Glutamatergic neuron (in vitro differentiated cells): ENCODE measurements around the gene MOV10. TPM values are rescaled to one million over a fixed set of nuclear protein-coding genes. Genes with fewer than 3 reads are reported as not detected.

Experiments
- DNase-seq: peaks from one replicate; pipeline ENCODE4 v3.0.0; 2022
- H3K27ac Mint-ChIP-seq: one replicate; pipeline ENCODE4 v1.8.0; 2020; ENCODE audit warnings: mild to moderate bottlenecking, mixed read lengths, inconsistent platforms; ENCODE audit not compliant: unreplicated experiment
- H3K27me3 Mint-ChIP-seq: one replicate; pipeline ENCODE4 v1.8.0; 2020; ENCODE audit warnings: mild to moderate bottlenecking, moderate library complexity, mixed read lengths, inconsistent platforms; ENCODE audit not compliant: unreplicated experiment
- H3K36me3 Mint-ChIP-seq: one replicate; pipeline ENCODE4 v1.8.0; 2020; ENCODE audit warnings: mild to moderate bottlenecking, mixed read lengths, inconsistent platforms; ENCODE audit not compliant: unreplicated experiment
- H3K4me1 Mint-ChIP-seq: one replicate; pipeline ENCODE4 v1.8.0; 2020; ENCODE audit warnings: mild to moderate bottlenecking, low read depth, mixed read lengths, inconsistent platforms; ENCODE audit not compliant: unreplicated experiment
- H3K4me3 Mint-ChIP-seq: one replicate; pipeline ENCODE4 v1.8.0; 2020; ENCODE audit warnings: mild to moderate bottlenecking, mixed read lengths, inconsistent platforms; ENCODE audit not compliant: unreplicated experiment
- H3K9me3 Mint-ChIP-seq: one replicate; pipeline ENCODE4 v1.8.0; 2020; ENCODE audit warnings: mild to moderate bottlenecking, moderate library complexity, mixed read lengths, inconsistent platforms; ENCODE audit not compliant: unreplicated experiment
- CTCF ChIP-seq: fragments of 200-600 bp; sonication (generic); IDR thresholded peaks from one replicate; pipeline ENCODE4 v1.5.0; 2021; ENCODE audit not compliant: partially characterized antibody, unreplicated experiment
- total RNA-seq: library from RNA; stranded (reverse); fragmentation: NEBNext Ultra II Directional; extraction: Animal tissue kit (Norgen Biotek cat#: 25700); gene quantifications from one replicate; pipeline ENCODE4 v1.2.1, GENCODE V29; 2021; ENCODE audit not compliant: unreplicated experiment

MOV10 gene
- total RNA-seq, 1 donor from 2014 or later: 5.2 TPM

GRCh38 chr1:112676543-112676942 lies 2.1 kb downstream of the MOV10 start:
- H3K4me1 Mint-ChIP-seq: no peaks in the 10 kb centered on the region
- no peak for TF ChIP-seq CTCF
- no peak for DNase-seq
- no peak overlapping the region for H3K4me3 Mint-ChIP-seq
- no peak overlapping the region for H3K27ac Mint-ChIP-seq
- H3K36me3 Mint-ChIP-seq: no peaks in the 10 kb centered on the region
- H3K27me3 Mint-ChIP-seq: peaks cover 8% of the 10 kb centered on the region
- peaks cover 1% of the 10 kb centered on the region for H3K9me3 Mint-ChIP-seq

GRCh38 chr1:112677501-112677900 lies 3.0 kb downstream of the MOV10 start:
- H3K27me3 Mint-ChIP-seq: peaks cover 8% of the 10 kb centered on the region
- H3K36me3 Mint-ChIP-seq: no peaks in the 10 kb centered on the region
- no peak overlapping the region for H3K27ac Mint-ChIP-seq
- H3K9me3 Mint-ChIP-seq: peaks cover 1% of the 10 kb centered on the region
- H3K4me3 Mint-ChIP-seq: no peak overlapping the region
- TF ChIP-seq CTCF: no peak
- no peaks in the 10 kb centered on the region for H3K4me1 Mint-ChIP-seq
- no peak for DNase-seq

GRCh38 chr1:112678605-112679004 lies 4.1 kb downstream of the MOV10 start:
- Mint-ChIP-seq H3K4me3 (no peak overlapping the region), H3K27me3 (peaks cover 5% of the 10 kb centered on the region), H3K9me3 (no peaks in the 10 kb centered on the region), H3K27ac (no peak overlapping the region), H3K36me3 (no peaks in the 10 kb centered on the region), H3K4me1 (no peaks in the 10 kb centered on the region)
- no peak for DNase-seq
- TF ChIP-seq CTCF: no peak

- Mint-ChIP-seq H3K9me3 (peaks cover 2% of the 10 kb centered on the region), H3K36me3 (no peaks in the 10 kb centered on the region)
- no peak for DNase-seq
These were observed 11.5 kb downstream of the MOV10 start for GRCh38 chr1:112685913-112686312.

GRCh38 chr1:112686417-112686816 lies 12.0 kb downstream of the MOV10 start:
- Mint-ChIP-seq H3K36me3 (no peaks in the 10 kb centered on the region), H3K27me3 (peaks cover 2% of the 10 kb centered on the region), H3K4me3 (no peak overlapping the region), H3K27ac (no peak overlapping the region), H3K4me1 (peaks cover 4% of the 10 kb centered on the region), H3K9me3 (peaks cover 2% of the 10 kb centered on the region)
- DNase-seq: no peak
- TF ChIP-seq CTCF: no peak

More at GRCh38 chr1:112685913-112686312, 11.5 kb downstream of the MOV10 start:
- H3K4me3 Mint-ChIP-seq: no peak overlapping the region
- peaks cover 2% of the 10 kb centered on the region for H3K27me3 Mint-ChIP-seq
- TF ChIP-seq CTCF: no peak
- peaks cover 4% of the 10 kb centered on the region for H3K4me1 Mint-ChIP-seq
- no peak overlapping the region for H3K27ac Mint-ChIP-seq
